HG03575 (cell line): ENCODE results near the gene TAPT1.

Experiments used
- ATAC-seq: cut with Tn5 transposase; IDR thresholded peaks from one replicate; pipeline ENCODE4 v1.9.1; 2021; ENCODE audit not compliant: unreplicated experiment, insufficient number of reproducible peaks, low FRiP score; ENCODE audit errors: extremely low read depth

The TAPT1 gene

DNA sequence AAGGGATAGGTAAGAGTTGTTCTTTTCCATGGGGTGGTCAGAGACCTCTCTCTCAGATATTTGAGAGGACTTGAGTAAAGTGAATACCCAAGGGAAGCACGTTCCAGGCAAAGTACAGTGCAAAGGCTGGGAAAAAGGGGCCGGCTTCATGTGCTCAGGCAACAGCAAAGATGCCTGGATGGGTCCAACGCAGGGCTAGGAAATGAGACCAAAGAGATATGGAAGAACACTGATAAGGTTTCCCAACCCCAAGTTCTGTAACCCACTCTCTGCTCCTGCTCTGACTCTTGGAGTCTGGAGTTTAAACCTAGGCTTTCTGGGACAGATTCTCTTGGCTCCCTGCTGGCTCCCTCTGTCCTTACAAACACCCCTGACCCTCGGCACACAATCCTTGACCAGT, 106.3 kb downstream of the TAPT1 start:
- no peak for ATAC-seq

DNA sequence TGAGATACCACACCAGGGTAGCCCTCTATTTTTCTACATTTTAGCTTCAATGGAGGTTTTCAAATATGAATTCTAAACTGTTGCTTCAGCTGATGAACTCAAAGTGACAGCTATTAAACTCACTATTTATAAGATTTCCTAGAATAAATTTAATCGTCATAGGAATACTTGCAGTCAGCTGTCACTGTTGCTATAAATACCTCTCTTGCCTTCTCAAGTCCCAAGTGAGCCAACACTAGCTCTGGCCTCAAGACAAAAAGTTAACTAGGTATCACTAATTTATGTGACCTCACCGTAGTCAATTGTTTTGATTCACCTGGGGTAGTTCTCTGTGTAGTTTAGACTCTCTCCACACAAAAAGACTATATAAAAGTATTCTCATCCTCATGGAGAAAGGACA, 108.2 kb downstream of the TAPT1 start:
- no peak for ATAC-seq

DNA sequence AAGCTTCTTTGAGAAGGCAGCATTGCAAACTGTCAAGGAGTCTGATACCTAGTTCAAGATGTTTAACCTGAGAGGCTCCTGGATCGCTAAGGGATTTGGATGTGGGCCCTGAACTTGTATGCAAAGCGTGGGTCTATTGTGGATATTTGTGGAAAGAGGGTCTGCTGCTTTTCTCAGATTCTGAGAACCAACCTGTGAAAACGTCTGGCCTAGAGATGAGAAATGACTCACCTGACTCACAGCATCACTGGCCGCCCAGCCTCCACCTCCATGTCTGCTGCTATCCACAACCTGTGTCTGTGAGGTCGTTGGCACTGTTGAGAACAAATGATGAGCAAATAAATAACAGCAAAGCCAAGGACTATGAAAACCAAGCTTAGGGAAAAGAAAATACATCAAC, 109.1 kb downstream of the TAPT1 start:
- ATAC-seq = no peak

DNA sequence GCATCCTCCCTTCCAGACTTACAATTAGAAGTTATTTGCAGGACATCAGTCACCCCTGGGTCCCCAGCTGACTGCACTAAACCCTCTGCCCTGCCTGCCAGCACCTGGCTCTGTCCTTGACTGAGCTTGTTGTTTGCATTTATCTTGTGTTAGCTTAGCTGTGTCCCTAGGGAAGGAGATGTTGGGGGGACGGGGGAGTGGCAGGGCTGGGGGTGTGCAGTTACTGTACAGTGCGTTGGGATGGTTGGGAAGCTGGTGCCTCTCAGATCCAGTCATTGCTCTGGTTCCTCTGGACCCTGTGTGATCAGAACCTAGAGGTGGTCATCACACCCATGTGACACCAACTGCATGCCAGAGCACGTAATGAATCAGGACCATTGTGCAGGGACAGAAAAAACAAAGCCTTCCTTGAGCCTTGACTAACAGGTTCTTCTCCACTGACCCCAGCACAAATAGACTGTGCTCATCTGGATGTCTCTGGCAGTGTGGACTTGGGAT, 109.7 kb downstream of the TAPT1 start:
- no peak for ATAC-seq

DNA sequence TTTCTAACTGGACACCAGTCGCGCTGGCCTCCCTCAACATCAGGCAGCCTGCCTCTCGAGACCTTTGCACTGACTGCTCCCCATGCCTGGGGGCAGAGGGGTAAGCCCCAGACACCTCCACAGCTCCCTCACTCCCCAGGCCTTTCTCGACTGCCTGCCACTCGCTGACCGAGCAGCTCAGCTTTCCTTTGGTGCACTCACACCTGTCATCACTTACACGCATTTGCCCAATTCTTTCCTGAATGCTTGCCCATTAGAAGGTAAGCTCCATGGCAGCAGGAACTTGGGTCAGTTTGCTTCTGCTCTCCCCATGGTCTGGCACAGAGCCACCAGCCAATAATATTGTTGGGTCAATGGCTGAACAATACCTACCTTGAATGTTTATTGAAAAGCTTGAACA, 110.3 kb downstream of the TAPT1 start:
- ATAC-seq = no peak

DNA sequence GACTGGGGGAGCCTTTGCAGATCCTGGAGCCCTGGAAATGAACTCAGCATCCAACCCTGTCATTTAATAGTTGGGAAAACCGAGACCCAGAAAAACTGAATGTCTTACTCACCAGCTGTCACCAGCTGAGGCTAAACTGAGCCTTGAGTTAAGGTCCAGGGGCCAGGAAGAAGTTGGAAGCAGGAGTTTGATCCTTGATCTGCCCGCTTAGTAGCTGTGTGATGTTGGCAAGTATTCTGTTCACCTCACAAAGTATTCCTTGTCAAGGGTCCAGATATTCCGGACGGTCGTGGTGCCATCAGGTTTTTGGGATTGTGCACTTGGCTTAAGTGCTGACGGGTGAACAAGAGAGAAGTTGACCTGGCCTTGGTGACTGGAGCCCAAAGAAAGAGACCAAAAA, 111.7 kb downstream of the TAPT1 start:
- no peak for ATAC-seq

DNA sequence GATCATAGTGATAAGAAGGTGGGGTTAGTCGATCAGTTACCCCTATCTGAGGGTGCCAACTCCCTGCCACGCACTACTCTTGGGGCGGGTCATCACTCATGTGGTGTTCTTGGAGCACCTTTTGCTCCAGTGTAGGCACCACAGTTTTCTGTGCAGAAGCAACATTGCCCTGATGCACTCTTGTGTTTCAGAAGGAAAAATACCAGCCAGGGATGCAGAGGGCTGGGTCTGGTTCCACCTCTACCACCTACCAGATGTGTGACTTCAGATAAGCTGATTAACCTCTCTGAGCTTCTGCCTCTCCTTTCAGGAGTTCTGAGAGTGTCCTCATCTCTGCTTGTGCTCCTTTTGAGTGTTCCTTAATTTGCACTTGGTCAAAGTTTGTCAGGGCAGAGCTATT, 112.5 kb downstream of the TAPT1 start:
- ATAC-seq = no peak

DNA sequence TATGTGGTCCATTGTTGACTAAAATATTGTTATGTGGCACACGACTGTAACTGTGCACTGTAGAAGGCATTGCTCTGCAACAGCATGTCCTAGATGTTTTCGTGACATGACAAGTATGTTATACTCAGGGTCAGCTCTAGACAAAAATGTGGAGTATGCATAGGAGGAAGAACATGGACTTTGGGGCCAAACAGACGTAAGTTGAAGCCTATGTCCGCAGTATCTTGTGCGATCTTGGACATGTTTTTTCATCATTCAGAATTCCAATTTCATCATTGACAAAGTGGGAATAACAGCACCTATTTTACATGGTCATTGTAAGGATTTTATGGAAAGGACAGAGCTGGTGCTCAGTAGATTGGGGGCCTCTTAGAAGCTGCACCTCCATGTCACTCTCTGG, 114.7 kb downstream of the TAPT1 start:
- ATAC-seq = no peak

DNA sequence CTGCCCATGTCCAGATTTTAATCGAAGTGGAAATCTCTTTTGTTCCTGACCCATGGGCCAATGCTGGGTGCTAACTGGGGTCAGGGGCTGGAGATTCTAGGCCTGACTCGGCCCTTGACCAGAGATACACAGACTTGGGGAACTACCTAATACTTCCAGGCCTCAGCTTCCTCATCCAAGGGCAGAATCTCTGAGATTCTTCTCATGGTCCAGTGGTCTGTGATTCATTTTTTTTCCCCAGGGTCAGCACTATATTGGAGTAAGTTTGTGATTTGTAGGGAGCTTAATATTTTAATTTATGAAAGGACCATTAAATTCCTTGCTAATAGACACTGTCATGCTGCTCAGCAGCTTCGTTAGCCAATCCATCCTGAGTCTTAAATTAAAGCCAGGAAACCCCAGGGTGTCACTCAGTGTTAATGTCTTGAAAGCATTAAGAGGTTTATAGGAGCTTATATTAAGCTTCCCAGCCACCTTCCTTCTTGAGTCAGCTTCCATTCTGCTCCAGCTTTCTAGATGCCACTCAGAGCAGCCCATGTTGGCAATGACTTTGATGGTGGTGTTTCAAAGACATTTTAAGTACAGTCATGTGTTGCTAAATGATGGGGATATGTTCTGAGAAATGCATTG, 115.5 kb downstream of the TAPT1 start:
- ATAC-seq = no peak
